OCI-LY7 (cell line): ENCODE measurements around the gene OR10Z1. TPM values are rescaled to one million over a fixed set of nuclear protein-coding genes. Genes with fewer than 3 reads are reported as not detected.

ENCODE experiments used
- BruUV-seq: library from RNA; stranded (reverse); fragments of 400-500 nt; replicated peaks from 2 replicates; lab custom pipeline; 2021; lab: Mats Ljungman, UMichigan
- CTCF ChIA-PET: fragments of 300-600 bp; sonication (Branson Sonifier 250); formaldehyde crosslinking; loops from one replicate; lab custom pipeline; 2022; ENCODE audit warnings: antibody characterized with exemption; ENCODE audit not compliant: unreplicated experiment; lab: Charles Lee
- POLR2A ChIA-PET: fragments of 300-600 bp; sonication (Branson Sonifier 250); formaldehyde crosslinking; loops from one replicate; lab custom pipeline; 2022; ENCODE audit warnings: antibody characterized with exemption; lab: Charles Lee
- DNase-seq: peaks from one replicate; pipeline ENCODE4 v3.0.0-alpha.2; 2015; ENCODE audit warnings: low spot score
- H2AFZ ChIP-seq: fragments of 200-600 bp; sonication (generic), shearing (Covaris generic); 2 replicates; pipeline ENCODE4 v1.6.1; 2014; ENCODE audit warnings: mild to moderate bottlenecking, antibody characterized with exemption, low read length, moderate library complexity
- H3K27ac ChIP-seq: fragments of 200-600 bp; sonication (generic); 2 replicates; pipeline ENCODE4 v1.5.1; 2014; ENCODE audit warnings: mixed run types, low read depth, mild to moderate bottlenecking, moderate library complexity, low read length, inconsistent platforms; ENCODE audit not compliant: poor library complexity, severe bottlenecking
- H3K36me3 ChIP-seq: fragments of 200-600 bp; sonication (generic); 2 replicates; pipeline ENCODE4 v1.6.1; 2014; ENCODE audit warnings: mild to moderate bottlenecking, antibody characterized with exemption, low read length, moderate library complexity, mixed read lengths; ENCODE audit not compliant: insufficient read depth
- H3K4me1 ChIP-seq: fragments of 200-600 bp; sonication (generic); 2 replicates; pipeline ENCODE4 v1.5.1; 2014; ENCODE audit warnings: mild to moderate bottlenecking, low read length; ENCODE audit not compliant: insufficient read depth, poor library complexity, severe bottlenecking
- H3K4me2 ChIP-seq: fragments of 200-600 bp; sonication (generic); 2 replicates; pipeline ENCODE4 v1.6.1; 2014; ENCODE audit warnings: mild to moderate bottlenecking, low read length
- H3K4me3 ChIP-seq: fragments of 200-600 bp; sonication (generic); 2 replicates; pipeline ENCODE4 v1.5.1; 2014; ENCODE audit warnings: mild to moderate bottlenecking, low read depth, low read length; ENCODE audit not compliant: poor library complexity, severe bottlenecking
- H3K79me2 ChIP-seq: fragments of 200-600 bp; sonication (generic); 2 replicates; pipeline ENCODE4 v1.6.1; 2016; ENCODE audit warnings: low read depth, mild to moderate bottlenecking, low read length, moderate library complexity, mixed read lengths; ENCODE audit not compliant: insufficient read depth
- H3K9me2 ChIP-seq: fragments of 200-600 bp; sonication (generic); 2 replicates; pipeline ENCODE4 v1.6.1; 2016; ENCODE audit warnings: mild to moderate bottlenecking, low read length, mixed read lengths; ENCODE audit not compliant: insufficient read depth
- H3K9me3 ChIP-seq: fragments of 200-600 bp; sonication (generic); 2 replicates; pipeline ENCODE4 v1.6.1; 2014; ENCODE audit warnings: mild to moderate bottlenecking, mixed run types, low read length, mixed read lengths
- H4K20me1 ChIP-seq: fragments of 200-600 bp; sonication (generic); 2 replicates; pipeline ENCODE4 v1.6.1; 2014; ENCODE audit warnings: mild to moderate bottlenecking, antibody characterized with exemption, low read length, moderate library complexity, mixed read lengths; ENCODE audit not compliant: insufficient read depth
- CTCF ChIP-seq: fragments of 200-600 bp; sonication (generic); conservative IDR thresholded peaks from 2 replicates; pipeline ENCODE4 v1.5.1; 2014; ENCODE audit warnings: mild to moderate bottlenecking, antibody characterized with exemption, low read length, moderate library complexity, mixed read lengths
- EZH2phosphoT487 ChIP-seq: fragments of 200-600 bp; sonication (generic); IDR thresholded peaks from 2 replicates; pipeline ENCODE4 v1.6.1; 2018; ENCODE audit warnings: low read depth, borderline replicate concordance, mild to moderate bottlenecking, mixed run types, antibody characterized with exemption, low read length, moderate library complexity, mixed read lengths
- intact Hi-C: fragments of 100-400 bp; cut with micrococcal nuclease; formaldehyde crosslinking; loops from one replicate; pipeline ENCODE4 v1.10.0; 2022; ENCODE audit not compliant: unreplicated experiment
- total RNA-seq, 2 experiments: library from RNA; depleted of rRNA in 1 of 2; stranded (reverse); fragments of >200 nt in 1 of 2; shearing (Covaris generic) in 1 of 2; gene quantifications; 2 replicates each; pipeline ENCODE4 v1.2.3, GENCODE V29; 2014 to 2022

OR10Z1 gene
- total RNA-seq, 2 experiments from 2014 or later: not detected

GRCh38 chr1:158638146-158638545 is 33.1 kb downstream of the OR10Z1 start:
- Histone ChIP-seq H3K27ac (no peak overlapping the region), H3K4me3 (no peak overlapping the region), H3K4me1 (no peaks in the 10 kb centered on the region), H3K79me2 (no peaks in the 10 kb centered on the region), H3K9me2 (0 out of 2 replicates have a peak, but pooled peaks cover 5% of the 10 kb centered on the region), H3K36me3 (no peaks in the 10 kb centered on the region), H3K4me2 (no peak overlapping the region), H2AFZ (no peak overlapping the region), H4K20me1 (no peaks in the 10 kb centered on the region), H3K9me3 (no peaks in the 10 kb centered on the region)
- intact Hi-C loops: no loop called here
- ChIA-PET POLR2A (interaction anchor here (0.6 kb wide), 1 partner anchor 900 kb away, joined by 4 read pairs; no protein-coding TSS in a partner anchor), CTCF (no interaction called here)
- BruUV-seq: no TSS peak
- TF ChIP-seq CTCF: no peak
- no peak for TF ChIP-seq EZH2phosphoT487
- DNase-seq: no peak

GRCh38 chr1:158638904-158639303 is 33.8 kb downstream of the OR10Z1 start:
- 0 out of 2 replicates have a peak, but pooled peaks cover 5% of the 10 kb centered on the region for H3K9me2 ChIP-seq
- H2AFZ ChIP-seq: no peak overlapping the region
- no peak overlapping the region for H3K27ac ChIP-seq
- H3K4me1 ChIP-seq: no peaks in the 10 kb centered on the region
- no peaks in the 10 kb centered on the region for H3K79me2 ChIP-seq
- H3K36me3 ChIP-seq: no peaks in the 10 kb centered on the region
- CTCF ChIA-PET: no interaction called here
- intact Hi-C loops: no loop called here
- H3K9me3 ChIP-seq: no peaks in the 10 kb centered on the region
- DNase-seq: no peak
- no peaks in the 10 kb centered on the region for H4K20me1 ChIP-seq
- no peak overlapping the region for H3K4me2 ChIP-seq
- BruUV-seq: no TSS peak
- TF ChIP-seq CTCF (no peak), EZH2phosphoT487 (no peak)
- H3K4me3 ChIP-seq: no peak overlapping the region
- POLR2A ChIA-PET: no interaction called here

GRCh38 chr1:158644449-158644848 is 39.4 kb downstream of the OR10Z1 start:
- BruUV-seq: no TSS peak
- Histone ChIP-seq H3K4me1 (peaks cover 4% of the 10 kb centered on the region), H3K36me3 (no peaks in the 10 kb centered on the region), H4K20me1 (no peaks in the 10 kb centered on the region), H3K9me3 (no peaks in the 10 kb centered on the region), H2AFZ (no peak overlapping the region), H3K79me2 (no peaks in the 10 kb centered on the region), H3K27ac (no peak overlapping the region), H3K9me2 (no peaks in the 10 kb centered on the region), H3K4me3 (no peak overlapping the region), H3K4me2 (no peak overlapping the region)
- no peak for DNase-seq
- no peak for TF ChIP-seq EZH2phosphoT487
- ChIA-PET CTCF (no interaction called here), POLR2A (no interaction called here)
- intact Hi-C loops: no loop called here
